Measurements from ENCODE around the gene JAK2.

- TF ChIP-seq CTCF (conservative IDR thresholded peaks at IDR 0.05 in 1 of 2, IDR thresholded peaks at IDR 0.05 in 1 of 2; ENCODE audit: extremely low read depth in 1 of 2, insufficient read depth in 1 of 2, low read depth in 1 of 2, low read length in 2 of 2), result no peak
- no peak for TF ChIP-seq EZH2 (IDR thresholded peaks at IDR 0.05; ENCODE audit: borderline replicate concordance, low read length)
Measured at GRCh38 chr9:5110867-5111681, 126.0 kb downstream of the JAK2 start.

Measured in mammary epithelial cell (primary cell).